Fibroblast of villous mesenchyme (primary cell): ENCODE results near the gene TMEM63A. TPM values are rescaled to one million over a fixed set of nuclear protein-coding genes. Genes with fewer than 3 reads are reported as not detected.

Source experiments
- DNase-seq: peaks from one replicate; pipeline ENCODE4 v3.0.0-alpha.2; 2010; ENCODE audit warnings: low read depth
- H3K4me3 ChIP-seq: 2 replicates; pipeline ENCODE4 v1.5.1; 2011; ENCODE audit warnings: low read depth, mild to moderate bottlenecking, low read length
- total RNA-seq: library from RNA; depleted of rRNA; stranded (reverse); fragments of >200 nt; gene quantifications from 2 replicates; pipeline ENCODE4 v1.2.3, GENCODE V29; 2012
- TF ChIP-seq, protein P1 (sequence below): IDR thresholded peaks from 2 replicates; pipeline ENCODE4 v1.5.1; 2012; ENCODE audit warnings: low read depth, mild to moderate bottlenecking, low read length; ENCODE audit not compliant: insufficient read depth

The TMEM63A gene
- total RNA-seq, 1 donor: 26.3 TPM

DNA sequence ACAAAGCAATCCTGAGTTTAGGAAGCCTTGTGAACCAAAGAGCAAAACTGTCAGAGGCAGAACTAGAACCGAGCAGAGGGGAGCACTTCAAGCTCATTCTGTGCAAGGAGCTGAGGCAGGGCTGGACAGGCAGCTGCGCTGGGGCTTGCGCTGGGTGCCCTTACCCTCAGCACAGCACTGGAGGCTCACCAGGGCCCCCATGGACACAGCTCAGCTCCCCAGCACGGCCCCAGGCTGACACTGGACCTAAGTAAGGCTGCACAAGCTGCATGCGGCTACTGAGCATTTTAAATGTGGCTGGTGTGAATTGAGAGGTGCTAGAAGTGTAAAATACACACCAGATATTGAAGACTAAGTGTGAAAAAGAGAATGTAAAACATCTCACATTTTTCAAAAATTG lies 22.1 kb downstream of the TMEM63A start:
- DNase-seq: no peak
- H3K4me3 ChIP-seq: no peak overlapping the region
- TF ChIP-seq, protein P1, sequence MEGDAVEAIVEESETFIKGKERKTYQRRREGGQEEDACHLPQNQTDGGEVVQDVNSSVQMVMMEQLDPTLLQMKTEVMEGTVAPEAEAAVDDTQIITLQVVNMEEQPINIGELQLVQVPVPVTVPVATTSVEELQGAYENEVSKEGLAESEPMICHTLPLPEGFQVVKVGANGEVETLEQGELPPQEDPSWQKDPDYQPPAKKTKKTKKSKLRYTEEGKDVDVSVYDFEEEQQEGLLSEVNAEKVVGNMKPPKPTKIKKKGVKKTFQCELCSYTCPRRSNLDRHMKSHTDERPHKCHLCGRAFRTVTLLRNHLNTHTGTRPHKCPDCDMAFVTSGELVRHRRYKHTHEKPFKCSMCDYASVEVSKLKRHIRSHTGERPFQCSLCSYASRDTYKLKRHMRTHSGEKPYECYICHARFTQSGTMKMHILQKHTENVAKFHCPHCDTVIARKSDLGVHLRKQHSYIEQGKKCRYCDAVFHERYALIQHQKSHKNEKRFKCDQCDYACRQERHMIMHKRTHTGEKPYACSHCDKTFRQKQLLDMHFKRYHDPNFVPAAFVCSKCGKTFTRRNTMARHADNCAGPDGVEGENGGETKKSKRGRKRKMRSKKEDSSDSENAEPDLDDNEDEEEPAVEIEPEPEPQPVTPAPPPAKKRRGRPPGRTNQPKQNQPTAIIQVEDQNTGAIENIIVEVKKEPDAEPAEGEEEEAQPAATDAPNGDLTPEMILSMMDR: no peak

DNA sequence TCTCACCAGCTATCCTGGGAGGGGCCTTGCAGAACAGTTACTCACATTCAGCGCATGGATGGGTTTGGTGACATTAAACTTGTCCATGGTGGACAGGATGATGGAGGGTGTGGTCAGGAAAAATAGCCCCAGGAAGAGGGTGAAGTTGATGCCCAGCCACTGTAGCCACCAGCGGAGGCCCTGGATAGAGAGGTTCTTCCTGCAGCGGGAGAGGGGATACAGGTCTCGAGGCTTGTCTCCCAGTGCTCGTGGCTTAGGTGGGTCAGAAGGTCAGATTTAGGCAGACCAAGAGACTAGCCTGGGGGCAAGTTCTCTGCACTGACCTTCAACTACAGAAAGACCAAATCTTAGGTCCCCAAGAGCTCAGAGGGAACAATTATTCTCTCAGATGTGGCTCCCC lies 23.0 kb downstream of the TMEM63A start:
- TF ChIP-seq, protein P1: no peak

DNA sequence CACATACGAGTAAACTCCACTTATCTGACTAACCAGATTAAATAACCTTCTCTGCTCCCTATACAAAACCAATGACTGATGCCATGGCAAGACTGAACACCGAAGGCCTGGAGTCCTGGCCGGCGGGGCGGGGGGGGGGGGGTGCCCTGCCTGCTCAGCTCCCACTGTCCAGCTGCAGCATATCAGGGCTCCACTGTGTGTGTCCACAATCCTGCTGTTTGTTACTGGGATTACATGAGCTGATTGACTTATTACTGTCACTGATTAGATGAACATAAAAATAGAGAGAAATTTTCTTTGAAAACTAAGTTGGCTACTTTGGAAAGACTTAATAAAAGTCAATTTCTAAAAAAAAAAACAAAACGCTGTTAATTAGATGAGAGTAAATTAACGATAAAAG lies 24.9 kb downstream of the TMEM63A start:
- no peak overlapping the region for H3K4me3 ChIP-seq
- no peak for DNase-seq
- TF ChIP-seq, protein P1: no peak

More for the DNA sequence above, 23.0 kb downstream of the TMEM63A start:
- no peak for DNase-seq
- H3K4me3 ChIP-seq: no peak overlapping the region

DNA sequence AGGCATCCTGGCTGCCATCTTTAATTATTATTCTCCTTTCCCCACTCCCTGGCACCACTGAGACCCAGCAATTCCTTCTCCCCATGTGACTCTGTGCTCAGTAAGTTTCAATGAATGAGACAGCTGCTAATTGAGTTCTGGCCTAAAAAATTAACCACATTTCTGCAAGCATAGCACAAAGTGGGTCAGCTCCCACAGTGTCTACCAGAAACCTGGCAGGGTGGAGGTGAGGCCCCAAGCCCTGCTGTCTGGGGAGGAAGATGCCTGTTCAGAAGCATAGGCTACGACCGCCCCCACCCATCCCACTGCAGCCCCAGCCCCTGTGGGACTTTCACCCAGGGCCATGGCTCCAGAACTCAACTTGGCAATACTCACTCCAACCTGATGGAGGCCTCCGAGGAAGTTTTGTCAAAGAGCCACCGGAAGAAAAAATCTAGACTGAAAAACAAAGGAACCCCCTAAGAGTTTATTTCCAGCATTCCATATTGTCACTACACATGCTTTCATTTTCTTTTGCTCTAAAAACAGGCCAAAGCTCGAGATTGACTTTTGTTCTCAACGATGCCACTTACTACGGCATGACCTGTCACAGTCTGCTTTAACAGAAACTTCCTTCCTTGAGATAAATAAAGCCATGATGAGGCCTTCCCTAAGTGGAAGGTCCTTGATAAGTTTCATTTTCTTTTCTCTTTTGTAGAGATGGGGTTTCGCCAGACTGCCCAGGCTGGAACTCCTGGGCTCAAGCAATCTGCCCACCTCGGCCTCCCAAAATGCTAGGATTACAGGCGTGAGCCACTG lies 26.5 kb downstream of the TMEM63A start:
- H3K4me3 ChIP-seq: no peak overlapping the region
- no peak for DNase-seq
- TF ChIP-seq, protein P1: no peak

DNA sequence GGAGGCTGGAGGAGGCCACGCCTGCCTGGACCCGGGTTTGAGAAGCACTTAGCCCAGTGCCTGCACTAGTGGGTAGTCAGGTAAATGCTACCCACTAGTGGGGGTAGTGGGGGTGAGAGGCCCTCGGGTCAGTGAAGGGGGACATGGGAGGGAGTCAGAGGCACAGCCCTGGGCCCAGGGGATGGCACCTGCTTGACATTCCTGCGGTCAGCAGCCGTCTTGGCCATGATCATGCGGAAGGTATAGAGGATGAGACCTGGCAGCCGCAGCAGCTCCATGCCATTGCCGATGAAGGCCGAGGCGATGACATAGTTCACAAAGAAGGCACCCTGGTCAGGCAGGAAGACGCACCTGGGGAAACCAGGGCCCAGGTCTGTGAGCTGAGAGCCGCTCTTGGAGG lies 28.7 kb downstream of the TMEM63A start:
- H3K4me3 ChIP-seq: no peak overlapping the region
- DNase-seq: no peak
- TF ChIP-seq, protein P1: no peak

DNA sequence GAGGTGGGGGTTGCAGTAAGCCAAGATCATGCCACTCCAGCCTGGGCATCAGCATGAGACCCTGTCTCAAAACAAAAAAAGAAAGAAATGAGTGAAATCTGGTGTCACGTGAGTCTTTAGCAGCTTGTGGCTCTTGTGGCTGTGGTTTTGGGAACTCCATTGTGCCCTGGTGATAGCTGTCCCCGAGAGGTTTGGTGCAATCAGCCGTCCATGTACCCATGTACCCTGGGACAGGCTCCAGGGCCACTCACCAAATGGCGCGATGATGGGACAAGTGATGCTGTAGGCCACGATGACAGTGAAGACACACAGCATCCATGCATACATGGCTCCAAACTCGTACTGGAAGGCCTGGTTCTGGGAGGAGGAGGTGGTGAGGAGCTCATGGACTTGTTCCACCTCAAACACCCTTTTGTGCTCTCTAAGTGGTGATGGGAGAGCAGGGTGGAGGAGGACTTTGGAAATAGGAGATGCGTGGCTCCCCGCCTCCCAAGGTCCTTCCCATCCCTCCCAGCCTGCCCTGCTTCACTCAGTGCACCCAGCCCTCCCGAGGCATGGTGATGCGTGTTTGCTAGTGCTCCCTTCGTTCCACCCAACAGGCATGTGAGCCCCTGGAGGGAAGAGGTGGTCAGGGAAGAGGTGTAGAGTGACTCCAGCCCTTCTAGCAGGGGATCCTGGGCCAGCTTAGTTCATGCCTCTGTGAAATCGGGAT lies 29.6 kb downstream of the TMEM63A start:
- DNase-seq: no peak
- no peak overlapping the region for H3K4me3 ChIP-seq
- TF ChIP-seq, protein P1: no peak
